ENCODE measurements around the gene ESPL1.

The ESPL1 gene

GRCh38 chr12:53267999-53268629 is at the start of gene ESPL1:
Gene ESPL1, plus strand, starts transcription at chr12:53268299. Its CDS starts 468 bp downstream, at chr12:53268767.
- peak in 13 of 14 donors; percentile 13 to 77 (median 44) for DNase-seq

- DNase-seq: peak in 1 of 14 donors; percentile 30
Observed at GRCh38 chr12:53218551-53219291, 49.4 kb upstream of the ESPL1 start.

- DNase-seq: peak in 1 of 14 donors; percentile 55
Observed at GRCh38 chr12:53219292-53219955, 48.7 kb upstream of the ESPL1 start.

- peak in 7 of 14 donors; percentile 30 to 84 (median 53) for DNase-seq
Observed at GRCh38 chr12:53219956-53220693, 48.0 kb upstream of the ESPL1 start.

GRCh38 chr12:53220694-53221202 is 47.4 kb upstream of the ESPL1 start:
- DNase-seq: peak in 13 of 14 donors; percentile 36 to 84 (median 77)

- DNase-seq: peak in 11 of 14 donors; percentile 54 to 86 (median 77)
Observed at GRCh38 chr12:53221203-53222080, 46.7 kb upstream of the ESPL1 start.

- DNase-seq: no peak
Observed at GRCh38 chr12:53222170-53222721, 45.9 kb upstream of the ESPL1 start.

- no peak for DNase-seq
Observed at GRCh38 chr12:53222806-53223261, 45.3 kb upstream of the ESPL1 start.

GRCh38 chr12:53223389-53224060 is 44.6 kb upstream of the ESPL1 start:
- peak in 10 of 14 donors; percentile 22 to 70 (median 42) for DNase-seq

GRCh38 chr12:53224061-53224896 is 43.8 kb upstream of the ESPL1 start:
- DNase-seq: peak in 1 of 14 donors; percentile 54

GRCh38 chr12:53224897-53225634 is 43.0 kb upstream of the ESPL1 start:
- peak in 1 of 14 donors; percentile 29 for DNase-seq

- peak in 1 of 14 donors; percentile 20 for DNase-seq
Observed at GRCh38 chr12:53225635-53226424, 42.3 kb upstream of the ESPL1 start.

- no peak for DNase-seq
Observed at GRCh38 chr12:53226815-53227214, 41.3 kb upstream of the ESPL1 start.

GRCh38 chr12:53227341-53227740 is 40.8 kb upstream of the ESPL1 start:
- DNase-seq: no peak

- DNase-seq: no peak
Observed at GRCh38 chr12:53227836-53228235, 40.3 kb upstream of the ESPL1 start.

GRCh38 chr12:53229454-53229853 is 38.6 kb upstream of the ESPL1 start:
- no peak for DNase-seq

- DNase-seq: no peak
Observed at GRCh38 chr12:53230108-53230845, 37.8 kb upstream of the ESPL1 start.

Data from C1 segment of cervical spinal cord (tissue), 14 donors.